ENCODE results near the gene MSH2.

DNA sequence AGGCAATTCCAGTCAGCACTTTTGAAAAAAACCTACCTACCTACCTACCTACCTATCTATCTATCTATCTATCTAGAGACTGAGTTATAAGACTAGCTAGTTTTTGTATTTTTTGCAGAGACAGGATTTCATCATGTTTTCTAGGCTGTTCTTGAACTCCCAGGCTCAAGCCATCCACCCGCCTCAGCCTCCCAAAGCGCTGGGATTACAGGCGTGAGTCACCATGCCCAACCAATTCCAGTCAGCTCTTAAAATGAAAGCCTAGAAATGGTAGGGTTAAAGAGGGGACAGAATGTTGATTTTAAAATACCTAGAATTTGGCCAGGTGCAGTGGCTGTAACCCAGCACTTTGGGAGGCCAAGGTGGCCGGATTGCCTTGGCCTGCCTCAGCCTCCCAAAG, 19.1 kb downstream of the MSH2 start:
- no peak for TF ChIP-seq POLR2A (IDR thresholded peaks at IDR 0.05)
- TF ChIP-seq, protein P1, sequence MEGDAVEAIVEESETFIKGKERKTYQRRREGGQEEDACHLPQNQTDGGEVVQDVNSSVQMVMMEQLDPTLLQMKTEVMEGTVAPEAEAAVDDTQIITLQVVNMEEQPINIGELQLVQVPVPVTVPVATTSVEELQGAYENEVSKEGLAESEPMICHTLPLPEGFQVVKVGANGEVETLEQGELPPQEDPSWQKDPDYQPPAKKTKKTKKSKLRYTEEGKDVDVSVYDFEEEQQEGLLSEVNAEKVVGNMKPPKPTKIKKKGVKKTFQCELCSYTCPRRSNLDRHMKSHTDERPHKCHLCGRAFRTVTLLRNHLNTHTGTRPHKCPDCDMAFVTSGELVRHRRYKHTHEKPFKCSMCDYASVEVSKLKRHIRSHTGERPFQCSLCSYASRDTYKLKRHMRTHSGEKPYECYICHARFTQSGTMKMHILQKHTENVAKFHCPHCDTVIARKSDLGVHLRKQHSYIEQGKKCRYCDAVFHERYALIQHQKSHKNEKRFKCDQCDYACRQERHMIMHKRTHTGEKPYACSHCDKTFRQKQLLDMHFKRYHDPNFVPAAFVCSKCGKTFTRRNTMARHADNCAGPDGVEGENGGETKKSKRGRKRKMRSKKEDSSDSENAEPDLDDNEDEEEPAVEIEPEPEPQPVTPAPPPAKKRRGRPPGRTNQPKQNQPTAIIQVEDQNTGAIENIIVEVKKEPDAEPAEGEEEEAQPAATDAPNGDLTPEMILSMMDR (IDR thresholded peaks at IDR 0.05) = no peak
